Osteoblast (primary cell): ENCODE results near the gene RHBDL1. TPM values are rescaled to one million over a fixed set of nuclear protein-coding genes. Genes with fewer than 3 reads are reported as not detected.
A peak's percentile ranks its signal among the peaks of the same experiment; 100 is the strongest.

Experiments
- DNase-seq: peaks from one replicate; pipeline ENCODE4 v3.0.0; 2011; ENCODE audit warnings: low spot score, mixed read lengths; ENCODE audit not compliant: insufficient read length; ENCODE audit errors: missing footprints
- H2AFZ ChIP-seq: 2 replicates; pipeline ENCODE4 v1.6.0; 2011; ENCODE audit warnings: mild to moderate bottlenecking, low read length
- H3K27ac ChIP-seq: 2 replicates; pipeline ENCODE4 v1.5.1; 2011; ENCODE audit warnings: mild to moderate bottlenecking, low read depth, low read length, moderate library complexity
- H3K27me3 ChIP-seq: 2 replicates; pipeline ENCODE4 v1.6.0; 2012; ENCODE audit warnings: mild to moderate bottlenecking, control low read depth, inconsistent platforms, low read length, moderate library complexity; ENCODE audit not compliant: insufficient read depth
- H3K36me3 ChIP-seq: 2 replicates; pipeline ENCODE4 v1.5.1; 2011; ENCODE audit warnings: mild to moderate bottlenecking, low read length, control low read depth, moderate library complexity; ENCODE audit not compliant: insufficient read depth
- H3K4me1 ChIP-seq: 2 replicates; pipeline ENCODE4 v1.5.1; 2011; ENCODE audit warnings: mild to moderate bottlenecking, low read length, control low read depth, moderate library complexity; ENCODE audit not compliant: insufficient read depth
- H3K4me2 ChIP-seq: 2 replicates; pipeline ENCODE4 v1.6.0; 2011; ENCODE audit warnings: mild to moderate bottlenecking, low read length; ENCODE audit not compliant: insufficient read depth
- H3K4me3 ChIP-seq: fragments of 200-600 bp; sonication (generic); 3 replicates; pipeline ENCODE4 v1.5.1; 2012; ENCODE audit warnings: mild to moderate bottlenecking, low read length, inconsistent platforms; ENCODE audit not compliant: insufficient read depth
- H3K79me2 ChIP-seq: 2 replicates; pipeline ENCODE4 v1.6.0; 2012; ENCODE audit warnings: mild to moderate bottlenecking, low read length, control low read depth, inconsistent platforms; ENCODE audit not compliant: insufficient read depth
- H3K9me3 ChIP-seq: 2 replicates; pipeline ENCODE4 v1.5.1; 2011; ENCODE audit warnings: low read depth, low read length, control low read depth
- H4K20me1 ChIP-seq: 2 replicates; pipeline ENCODE4 v1.6.0; 2012; ENCODE audit warnings: mild to moderate bottlenecking, low read length, control low read depth; ENCODE audit not compliant: insufficient read depth
- CTCF ChIP-seq: IDR thresholded peaks from 2 replicates; pipeline ENCODE4 v1.5.1; 2011; ENCODE audit warnings: mild to moderate bottlenecking, low read depth, low read length, moderate library complexity; ENCODE audit errors: extremely low read depth
- total RNA-seq: library from RNA; depleted of rRNA; stranded (reverse); fragments of >200 nt; gene quantifications from 2 replicates; pipeline ENCODE4 v1.2.3, GENCODE V29; 2012

The RHBDL1 gene
- 0.88 and 1.1 TPM in 2 replicates for total RNA-seq

- peak within 1 kb of the TSS; percentile 64 for H3K4me2 ChIP-seq
- no peak within 1 kb of the TSS for H2AFZ ChIP-seq
- peak; percentile 95 for DNase-seq
These were observed at the start of gene RHBDL1 for GRCh38 chr16:674968-675883. Gene RHBDL1, plus strand, starts transcription at chr16:675671. Its CDS starts 120 bp downstream, at chr16:675791.

GRCh38 chr16:625977-626765 is 49.3 kb upstream of the RHBDL1 start:
- peaks cover 7% of the 10 kb centered on the region for H3K79me2 ChIP-seq
- peak overlapping the region; percentile 72 for H3K27ac ChIP-seq
- peaks cover 13% of the 10 kb centered on the region for H4K20me1 ChIP-seq
- no peak overlapping the region for H3K4me3 ChIP-seq
- no peaks in the 10 kb centered on the region for H3K36me3 ChIP-seq
- DNase-seq, result peak; percentile 89
- no peaks in the 10 kb centered on the region for H3K27me3 ChIP-seq
- H3K9me3 ChIP-seq, result no peaks in the 10 kb centered on the region
- H2AFZ ChIP-seq, result no peak overlapping the region
- H3K4me1 ChIP-seq, result peaks cover 13% of the 10 kb centered on the region
- H3K4me2 ChIP-seq, result no peak overlapping the region
- no peak for TF ChIP-seq CTCF

More at GRCh38 chr16:674968-675883, at the start of gene RHBDL1:
- Histone ChIP-seq H3K36me3 (peaks cover 33% of the 10 kb centered on the region), H4K20me1 (peaks cover 34% of the 10 kb centered on the region), H3K27me3 (no peaks in the 10 kb centered on the region), H3K9me3 (no peaks in the 10 kb centered on the region), H3K79me2 (peaks cover 9% of the 10 kb centered on the region), H3K27ac (no peak within 1 kb of the TSS), H3K4me1 (peaks cover 2% of the 10 kb centered on the region), H3K4me3 (peak within 1 kb of the TSS; percentile 66)
- no peak for TF ChIP-seq CTCF

GRCh38 chr16:626787-627453 is 48.6 kb upstream of the RHBDL1 start:
- DNase-seq, result peak; percentile 100
- Histone ChIP-seq H3K4me2 (peak overlapping the region; percentile 45), H3K4me1 (peaks cover 13% of the 10 kb centered on the region), H4K20me1 (peaks cover 6% of the 10 kb centered on the region), H3K27ac (peak overlapping the region; percentile 72), H3K4me3 (no peak overlapping the region), H3K27me3 (no peaks in the 10 kb centered on the region), H2AFZ (no peak overlapping the region), H3K36me3 (no peaks in the 10 kb centered on the region), H3K9me3 (no peaks in the 10 kb centered on the region), H3K79me2 (peaks cover 3% of the 10 kb centered on the region)
- TF ChIP-seq CTCF, result no peak
